Chondrocyte (in vitro differentiated cells): ENCODE data around the gene CTNNA1. TPM values are rescaled to one million over a fixed set of nuclear protein-coding genes. Genes with fewer than 3 reads are reported as not detected.

Experiments used
- DNase-seq: peaks from one replicate; pipeline ENCODE4 v3.0.0; 2021; ENCODE audit warnings: mixed read lengths, low spot score
- H3K27ac Mint-ChIP-seq: one replicate; pipeline ENCODE4 v1.8.0; 2021; ENCODE audit warnings: mild to moderate bottlenecking, moderate library complexity, mixed read lengths; ENCODE audit not compliant: unreplicated experiment
- H3K27me3 Mint-ChIP-seq: 2 replicates; pipeline ENCODE4 v1.8.0; 2021; ENCODE audit warnings: low read depth, mixed read lengths
- H3K36me3 Mint-ChIP-seq: 2 replicates; pipeline ENCODE4 v1.8.0; 2021; ENCODE audit warnings: low read depth, mixed read lengths
- H3K4me1 Mint-ChIP-seq: 2 replicates; pipeline ENCODE4 v1.8.0; 2021; ENCODE audit warnings: low read depth, mild to moderate bottlenecking, mixed read lengths
- H3K4me3 Mint-ChIP-seq: one replicate; pipeline ENCODE4 v1.8.0; 2021; ENCODE audit warnings: mild to moderate bottlenecking, moderate library complexity, mixed read lengths; ENCODE audit not compliant: unreplicated experiment
- H3K9me3 Mint-ChIP-seq: 2 replicates; pipeline ENCODE4 v1.8.0; 2021; ENCODE audit warnings: low read depth, mixed read lengths
- total RNA-seq: library from RNA; stranded (reverse); gene quantifications from 3 replicates; pipeline ENCODE4 v1.2.1, GENCODE V29; 2021
- TF ChIP-seq, protein P1 (sequence below): fragments of 200-600 bp; sonication (generic); IDR thresholded peaks from 2 replicates; pipeline ENCODE4 v1.5.0; 2021; ENCODE audit warnings: antibody characterized with exemption, mild to moderate bottlenecking, moderate library complexity

The CTNNA1 gene
- total RNA-seq, 1 donor from 2014 or later = 397 TPM

- Mint-ChIP-seq H3K4me1 (peaks cover 47% of the 10 kb centered on the region), H3K4me3 (no peak overlapping the region), H3K36me3 (peaks cover 20% of the 10 kb centered on the region), H3K9me3 (no peaks in the 10 kb centered on the region), H3K27me3 (no peaks in the 10 kb centered on the region), H3K27ac (peak overlapping the region; percentile 41)
- no peak for DNase-seq
- TF ChIP-seq, protein P1, sequence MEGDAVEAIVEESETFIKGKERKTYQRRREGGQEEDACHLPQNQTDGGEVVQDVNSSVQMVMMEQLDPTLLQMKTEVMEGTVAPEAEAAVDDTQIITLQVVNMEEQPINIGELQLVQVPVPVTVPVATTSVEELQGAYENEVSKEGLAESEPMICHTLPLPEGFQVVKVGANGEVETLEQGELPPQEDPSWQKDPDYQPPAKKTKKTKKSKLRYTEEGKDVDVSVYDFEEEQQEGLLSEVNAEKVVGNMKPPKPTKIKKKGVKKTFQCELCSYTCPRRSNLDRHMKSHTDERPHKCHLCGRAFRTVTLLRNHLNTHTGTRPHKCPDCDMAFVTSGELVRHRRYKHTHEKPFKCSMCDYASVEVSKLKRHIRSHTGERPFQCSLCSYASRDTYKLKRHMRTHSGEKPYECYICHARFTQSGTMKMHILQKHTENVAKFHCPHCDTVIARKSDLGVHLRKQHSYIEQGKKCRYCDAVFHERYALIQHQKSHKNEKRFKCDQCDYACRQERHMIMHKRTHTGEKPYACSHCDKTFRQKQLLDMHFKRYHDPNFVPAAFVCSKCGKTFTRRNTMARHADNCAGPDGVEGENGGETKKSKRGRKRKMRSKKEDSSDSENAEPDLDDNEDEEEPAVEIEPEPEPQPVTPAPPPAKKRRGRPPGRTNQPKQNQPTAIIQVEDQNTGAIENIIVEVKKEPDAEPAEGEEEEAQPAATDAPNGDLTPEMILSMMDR = no peak
These were observed 30.8 kb downstream of the CTNNA1 start for GRCh38 chr5:138783976-138784375.

DNA sequence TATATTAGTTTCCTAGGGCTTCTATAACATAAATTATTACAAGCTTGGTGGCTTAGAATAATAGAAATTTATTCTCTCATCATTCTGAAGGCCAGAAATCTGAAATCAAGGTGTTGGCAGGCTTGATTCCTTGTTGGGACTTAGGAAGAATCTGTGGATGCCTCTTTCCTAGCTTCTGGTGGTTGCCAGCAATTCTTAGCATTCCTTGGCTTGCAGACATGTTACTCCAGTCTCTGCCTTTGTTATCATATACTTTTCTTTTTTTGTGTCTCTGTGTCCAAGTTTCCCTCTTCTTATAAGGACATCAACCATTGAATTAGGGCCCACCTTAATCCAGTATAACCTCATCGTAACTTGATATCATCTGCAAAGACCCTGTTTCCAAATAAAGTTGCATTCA is 31.4 kb downstream of the CTNNA1 start:
- H3K27me3 Mint-ChIP-seq = no peaks in the 10 kb centered on the region

GRCh38 chr5:138789771-138790242 is 36.6 kb downstream of the CTNNA1 start:
- Mint-ChIP-seq H3K27ac (peak overlapping the region; percentile 85), H3K9me3 (no peaks in the 10 kb centered on the region), H3K36me3 (peaks cover 9% of the 10 kb centered on the region), H3K4me3 (no peak overlapping the region), H3K4me1 (peaks cover 73% of the 10 kb centered on the region), H3K27me3 (no peaks in the 10 kb centered on the region)
- DNase-seq = no peak
- TF ChIP-seq, protein P1 = peak; percentile 76

More for the DNA sequence above, 31.4 kb downstream of the CTNNA1 start:
- H3K4me3 Mint-ChIP-seq = no peak overlapping the region
- no peaks in the 10 kb centered on the region for H3K9me3 Mint-ChIP-seq
- H3K4me1 Mint-ChIP-seq = peaks cover 51% of the 10 kb centered on the region
- H3K36me3 Mint-ChIP-seq = peaks cover 21% of the 10 kb centered on the region
- TF ChIP-seq, protein P1 = no peak
- DNase-seq = no peak
- peak overlapping the region; percentile 78 for H3K27ac Mint-ChIP-seq

- Mint-ChIP-seq H3K36me3 (peaks cover 7% of the 10 kb centered on the region), H3K27ac (peak overlapping the region; percentile 85), H3K27me3 (no peaks in the 10 kb centered on the region), H3K4me1 (peaks cover 74% of the 10 kb centered on the region), H3K9me3 (no peaks in the 10 kb centered on the region), H3K4me3 (no peak overlapping the region)
- DNase-seq = no peak
- TF ChIP-seq, protein P1 = no peak
These were observed 37.5 kb downstream of the CTNNA1 start for GRCh38 chr5:138790684-138791083.

- H3K4me3 Mint-ChIP-seq = no peak overlapping the region
- H3K9me3 Mint-ChIP-seq = no peaks in the 10 kb centered on the region
- DNase-seq = no peak
- peak overlapping the region; percentile 42 for H3K27ac Mint-ChIP-seq
- H3K36me3 Mint-ChIP-seq = peaks cover 3% of the 10 kb centered on the region
- TF ChIP-seq, protein P1 = no peak
- H3K27me3 Mint-ChIP-seq = no peaks in the 10 kb centered on the region
- peaks cover 75% of the 10 kb centered on the region for H3K4me1 Mint-ChIP-seq
These were observed 39.1 kb downstream of the CTNNA1 start for GRCh38 chr5:138792195-138792790.
